C4-2B (cell line): ENCODE data around the gene ATXN7L1.

ENCODE experiments used
- ZFX ChIP-seq: fragments of 450-650 bp; IDR thresholded peaks from 2 replicates; pipeline ENCODE4 v1.6.1; 2017
- TF ChIP-seq, protein P1 (sequence below): fragments of 450-650 bp; conservative IDR thresholded peaks from 2 replicates; pipeline ENCODE4 v1.5.1; 2017; ENCODE audit warnings: mild to moderate bottlenecking

DNA sequence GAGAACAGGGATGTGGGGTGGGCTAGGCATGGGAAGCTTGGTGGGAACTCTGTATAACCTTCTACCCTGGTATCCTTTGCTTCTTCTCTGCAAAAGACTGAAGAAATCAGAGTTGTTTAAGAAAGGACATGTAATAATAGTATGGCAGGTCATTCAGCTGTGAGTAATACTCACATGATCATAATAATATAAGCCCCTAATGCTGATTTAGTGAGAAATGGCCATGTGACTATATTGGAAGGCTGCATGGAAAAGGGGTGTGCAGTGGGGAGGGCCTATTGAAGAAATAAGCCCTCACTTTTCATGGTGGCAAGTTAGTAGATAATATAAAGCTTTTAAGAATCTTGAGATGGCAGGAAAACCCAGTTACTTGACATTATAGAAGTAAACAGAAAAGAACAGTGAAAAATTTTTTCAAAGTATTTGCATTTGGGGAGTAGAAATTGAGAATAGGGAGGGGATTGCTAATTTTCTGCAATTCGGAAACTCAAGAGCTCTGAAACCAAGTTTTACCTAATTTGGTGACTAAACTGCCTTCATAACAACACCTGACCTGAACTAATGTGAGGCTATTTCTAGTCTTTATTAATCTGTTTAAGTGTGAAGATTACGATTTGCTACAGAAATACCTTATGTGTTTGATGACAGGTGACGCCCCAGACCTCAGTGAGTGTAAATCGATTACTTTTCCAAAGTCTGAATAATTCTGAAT is 44.4 kb downstream of the ATXN7L1 start:
- TF ChIP-seq, protein P1, sequence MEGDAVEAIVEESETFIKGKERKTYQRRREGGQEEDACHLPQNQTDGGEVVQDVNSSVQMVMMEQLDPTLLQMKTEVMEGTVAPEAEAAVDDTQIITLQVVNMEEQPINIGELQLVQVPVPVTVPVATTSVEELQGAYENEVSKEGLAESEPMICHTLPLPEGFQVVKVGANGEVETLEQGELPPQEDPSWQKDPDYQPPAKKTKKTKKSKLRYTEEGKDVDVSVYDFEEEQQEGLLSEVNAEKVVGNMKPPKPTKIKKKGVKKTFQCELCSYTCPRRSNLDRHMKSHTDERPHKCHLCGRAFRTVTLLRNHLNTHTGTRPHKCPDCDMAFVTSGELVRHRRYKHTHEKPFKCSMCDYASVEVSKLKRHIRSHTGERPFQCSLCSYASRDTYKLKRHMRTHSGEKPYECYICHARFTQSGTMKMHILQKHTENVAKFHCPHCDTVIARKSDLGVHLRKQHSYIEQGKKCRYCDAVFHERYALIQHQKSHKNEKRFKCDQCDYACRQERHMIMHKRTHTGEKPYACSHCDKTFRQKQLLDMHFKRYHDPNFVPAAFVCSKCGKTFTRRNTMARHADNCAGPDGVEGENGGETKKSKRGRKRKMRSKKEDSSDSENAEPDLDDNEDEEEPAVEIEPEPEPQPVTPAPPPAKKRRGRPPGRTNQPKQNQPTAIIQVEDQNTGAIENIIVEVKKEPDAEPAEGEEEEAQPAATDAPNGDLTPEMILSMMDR: no peak
- TF ChIP-seq ZFX: no peak
